Prostate gland (tissue), 2 donors: Measurements from ENCODE around the gene LITAF. TPM values are rescaled to one million over a fixed set of nuclear protein-coding genes. Genes with fewer than 3 reads are reported as not detected.

Experiments
- DNase-seq: peaks from one replicate; pipeline ENCODE4 v3.0.0-alpha.2; 2019; ENCODE audit warnings: low spot score
- H3K27ac ChIP-seq, 2 donors: fragments of 200-600 bp; sonication (generic); 2 replicates each; pipeline ENCODE4 v1.5.1; 2017 to 2019
- H3K27me3 ChIP-seq: fragments of 200-600 bp; sonication (generic); replicated peaks from 2 replicates; pipeline ENCODE4 v1.5.1; 2019; ENCODE audit not compliant: insufficient read depth
- H3K36me3 ChIP-seq, 2 donors: fragments of 200-600 bp; sonication (generic); 1 replicate in 1 of 2; 2 replicates in 1 of 2; pipeline versions ENCODE4 v1.5.1 to v1.8.1; 2017 to 2019
- H3K4me1 ChIP-seq: fragments of 200-600 bp; sonication (generic); replicated peaks from 2 replicates; pipeline ENCODE4 v1.5.1; 2019
- H3K4me3 ChIP-seq, 2 donors: fragments of 200-600 bp; sonication (generic); 2 replicates each; pipeline ENCODE4 v1.5.1; 2017 to 2019
- H3K9me3 ChIP-seq: fragments of 200-600 bp; sonication (generic); 2 replicates; pipeline ENCODE4 v1.5.1; 2017
- POLR2A ChIP-seq: fragments of 450-650 bp; IDR thresholded peaks from one replicate; pipeline ENCODE4 v1.6.1; 2016; ENCODE audit warnings: antibody characterized with exemption, mild to moderate bottlenecking
- POLR2AphosphoS5 ChIP-seq: sonication (generic); formaldehyde crosslinking; IDR thresholded peaks from one replicate; pipeline ENCODE4 v1.6.1; 2017; ENCODE audit warnings: antibody characterized with exemption
- WGBS: methylation state at CpG from one replicate; pipeline ENCODE4 v1.1.5; 2018; 5-methylcytosine and 5-hydroxymethylcytosine counted together
- intact Hi-C: fragments of 100-400 bp; cut with DNase I; formaldehyde crosslinking; loops from one replicate; pipeline ENCODE4 v1.14.2; 2022
- total RNA-seq, 2 donors: library from RNA; depleted of rRNA; stranded (reverse); fragments of >200 nt; gene quantifications; one replicate each; pipeline ENCODE4 v1.1.0, GENCODE V29; 2016
- TF ChIP-seq, protein P1 (sequence below), 4 experiments: fragments of 200-600 bp in 2 of 4; fragments of 450-650 bp in 2 of 4; sonication (generic) in 2 of 4; IDR thresholded peaks; 1 replicate in 3 of 4; 2 replicates in 1 of 4; pipeline ENCODE4 v1.5.1; 2016 to 2019; ENCODE audit warnings: antibody characterized with exemption in 4 of 4, mild to moderate bottlenecking in 2 of 4, moderate library complexity in 2 of 4

The LITAF gene
- total RNA-seq, 2 donors from 2014 or later = 92.5 to 137 TPM

DNA sequence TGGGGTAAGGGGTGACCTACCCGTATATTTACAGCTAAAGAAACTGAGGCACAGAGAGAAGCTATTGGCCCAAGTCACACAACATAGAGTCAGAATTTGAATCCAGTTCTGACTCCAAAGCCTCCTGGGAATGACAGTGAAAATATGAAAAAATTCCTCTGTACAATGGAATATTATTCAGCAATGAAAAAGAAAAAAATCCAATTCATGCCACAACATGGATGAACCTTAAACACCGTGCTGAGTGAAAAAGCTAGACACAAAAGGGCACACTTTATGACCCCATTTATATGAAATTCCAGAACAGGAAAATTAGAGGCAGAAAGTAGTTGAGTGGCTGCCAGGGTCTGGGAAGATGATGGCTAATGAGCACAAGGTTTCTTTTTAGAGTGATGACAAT, 75.4 kb downstream of the LITAF start:
- H3K27ac ChIP-seq = no peak overlapping the region
- WGBS = 88% methylated on average over 2 of the region's 2 CpGs
- no peak overlapping the region for H3K4me3 ChIP-seq
- no peaks in the 10 kb centered on the region for H3K9me3 ChIP-seq
- no peaks in the 10 kb centered on the region for H3K4me1 ChIP-seq
- intact Hi-C loops = no loop called here
- TF ChIP-seq, protein P1, sequence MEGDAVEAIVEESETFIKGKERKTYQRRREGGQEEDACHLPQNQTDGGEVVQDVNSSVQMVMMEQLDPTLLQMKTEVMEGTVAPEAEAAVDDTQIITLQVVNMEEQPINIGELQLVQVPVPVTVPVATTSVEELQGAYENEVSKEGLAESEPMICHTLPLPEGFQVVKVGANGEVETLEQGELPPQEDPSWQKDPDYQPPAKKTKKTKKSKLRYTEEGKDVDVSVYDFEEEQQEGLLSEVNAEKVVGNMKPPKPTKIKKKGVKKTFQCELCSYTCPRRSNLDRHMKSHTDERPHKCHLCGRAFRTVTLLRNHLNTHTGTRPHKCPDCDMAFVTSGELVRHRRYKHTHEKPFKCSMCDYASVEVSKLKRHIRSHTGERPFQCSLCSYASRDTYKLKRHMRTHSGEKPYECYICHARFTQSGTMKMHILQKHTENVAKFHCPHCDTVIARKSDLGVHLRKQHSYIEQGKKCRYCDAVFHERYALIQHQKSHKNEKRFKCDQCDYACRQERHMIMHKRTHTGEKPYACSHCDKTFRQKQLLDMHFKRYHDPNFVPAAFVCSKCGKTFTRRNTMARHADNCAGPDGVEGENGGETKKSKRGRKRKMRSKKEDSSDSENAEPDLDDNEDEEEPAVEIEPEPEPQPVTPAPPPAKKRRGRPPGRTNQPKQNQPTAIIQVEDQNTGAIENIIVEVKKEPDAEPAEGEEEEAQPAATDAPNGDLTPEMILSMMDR (IDR thresholded peaks at IDR 0.05) = no peak
- TF ChIP-seq POLR2AphosphoS5 (no peak), POLR2A (no peak)
- H3K36me3 ChIP-seq = no peaks in the 10 kb centered on the region
- DNase-seq = no peak
- no peaks in the 10 kb centered on the region for H3K27me3 ChIP-seq

DNA sequence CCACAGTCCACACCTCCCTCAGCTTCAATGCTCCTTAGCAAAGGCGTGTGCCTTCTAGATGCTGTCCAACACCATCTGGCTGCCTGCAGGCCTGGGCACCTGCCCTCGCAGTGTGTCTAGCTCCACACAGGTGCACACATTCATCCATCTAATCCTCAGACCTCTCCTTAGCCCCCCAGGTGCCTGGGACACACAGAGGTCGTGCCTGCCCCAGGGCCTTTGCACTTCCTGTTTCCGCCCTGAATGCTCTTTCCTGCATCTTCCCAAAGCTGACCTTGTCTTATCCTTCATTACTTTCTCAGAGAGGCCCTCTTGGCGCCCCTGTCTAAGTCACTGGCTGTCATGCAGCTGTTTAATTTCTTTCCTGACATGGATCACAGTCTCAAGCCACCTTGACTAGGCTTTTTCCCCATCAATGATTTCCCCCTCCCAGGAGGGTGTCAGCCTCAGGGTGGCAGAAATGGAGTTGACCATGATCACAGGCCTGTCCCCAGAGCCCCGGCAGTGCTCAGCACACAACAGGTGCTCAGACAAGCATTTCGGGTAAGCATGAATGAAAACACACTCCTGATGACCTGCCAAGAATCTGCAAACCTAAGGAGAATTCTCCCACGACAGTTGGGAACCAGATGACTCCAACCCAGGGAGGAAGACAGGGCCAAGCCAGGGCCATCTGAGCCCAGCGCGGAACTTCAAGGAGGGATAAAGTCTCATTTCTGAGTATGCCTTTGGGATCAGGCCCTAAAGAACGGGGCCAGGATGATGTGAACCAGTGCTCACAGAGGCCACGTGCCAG, 76.3 kb downstream of the LITAF start:
- intact Hi-C loops = no loop called here
- WGBS = 67% methylated on average over 11 of the region's 12 CpGs

DNA sequence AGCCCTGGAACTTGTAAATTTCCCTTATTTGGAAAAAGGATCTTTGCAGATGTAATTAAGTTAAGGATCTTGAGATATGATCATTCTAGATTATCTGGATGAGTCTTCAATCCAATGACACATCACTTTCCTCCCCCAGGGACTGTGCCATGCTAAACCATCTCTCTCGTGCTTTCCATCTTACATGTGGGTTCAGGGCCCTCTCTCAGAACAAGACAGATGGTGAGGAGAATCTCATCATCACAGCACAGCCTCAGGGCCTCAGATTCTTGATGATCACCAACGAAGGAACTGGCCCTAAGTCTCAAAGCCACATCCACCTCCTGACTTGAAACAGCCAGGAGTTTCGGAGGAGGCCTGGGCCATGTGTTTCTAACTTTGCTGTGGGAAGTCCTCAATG, 78.7 kb downstream of the LITAF start:
- TF ChIP-seq POLR2A (no peak), POLR2AphosphoS5 (no peak)
- TF ChIP-seq, protein P1 (IDR thresholded peaks at IDR 0.05) = no peak
- WGBS = 87% methylated on average over 3 of the region's 3 CpGs
- intact Hi-C loops = no loop called here

More for the DNA sequence above, 76.3 kb downstream of the LITAF start:
- H3K4me3 ChIP-seq = no peak overlapping the region
- no peaks in the 10 kb centered on the region for H3K9me3 ChIP-seq
- H3K36me3 ChIP-seq = no peaks in the 10 kb centered on the region
- no peak for DNase-seq
- no peaks in the 10 kb centered on the region for H3K4me1 ChIP-seq
- H3K27me3 ChIP-seq = no peaks in the 10 kb centered on the region
- H3K27ac ChIP-seq = no peak overlapping the region
- TF ChIP-seq POLR2A = no peak
- TF ChIP-seq POLR2AphosphoS5 = no peak
- TF ChIP-seq, protein P1 (IDR thresholded peaks at IDR 0.05) = no peak

GRCh38 chr16:11507350-11507749, 79.4 kb downstream of the LITAF start:
- Histone ChIP-seq H3K4me3 (no peak overlapping the region), H3K4me1 (no peaks in the 10 kb centered on the region), H3K36me3 (no peaks in the 10 kb centered on the region), H3K9me3 (no peaks in the 10 kb centered on the region), H3K27me3 (no peaks in the 10 kb centered on the region), H3K27ac (no peak overlapping the region)
- intact Hi-C loops = no loop called here
- WGBS = 94% methylated on average over 7 of the region's 7 CpGs
- TF ChIP-seq POLR2AphosphoS5 = no peak
- no peak for TF ChIP-seq POLR2A
- TF ChIP-seq, protein P1 (IDR thresholded peaks at IDR 0.05) = no peak
- DNase-seq = no peak

More for the DNA sequence above, 78.7 kb downstream of the LITAF start:
- Histone ChIP-seq H3K4me3 (no peak overlapping the region), H3K4me1 (no peaks in the 10 kb centered on the region), H3K27ac (no peak overlapping the region), H3K36me3 (no peaks in the 10 kb centered on the region), H3K9me3 (no peaks in the 10 kb centered on the region), H3K27me3 (no peaks in the 10 kb centered on the region)
- DNase-seq = no peak
